ENCODE measurements around the gene TEX47.

Gene TEX47

DNA sequence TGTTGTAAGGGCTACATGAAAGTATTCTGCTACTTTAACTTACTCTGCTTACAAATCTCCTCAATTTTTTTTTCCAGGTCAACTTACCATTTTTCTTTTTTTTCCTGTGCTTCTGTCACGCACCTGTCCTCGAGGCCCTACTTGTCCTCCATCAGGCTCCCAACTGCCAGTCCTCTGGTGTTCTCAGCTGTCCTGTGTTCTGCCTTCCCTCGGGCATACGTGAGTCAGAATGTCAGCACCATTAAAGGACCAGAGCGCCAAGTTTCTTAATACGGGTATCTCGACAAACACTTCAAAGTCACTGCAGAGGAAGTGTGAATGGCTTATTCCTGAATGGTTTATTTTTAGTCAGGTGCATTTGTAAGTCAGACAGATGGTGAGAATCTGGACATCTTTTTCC, at the start of gene TEX47:
Gene TEX47 (minus strand): TSS at position 185 of the 400 bp plus-strand sequence. CDS start 795 bp downstream, outside the sequence.
- TF ChIP-seq CTCF (IDR thresholded peaks at IDR 0.05) = no peak

DNA sequence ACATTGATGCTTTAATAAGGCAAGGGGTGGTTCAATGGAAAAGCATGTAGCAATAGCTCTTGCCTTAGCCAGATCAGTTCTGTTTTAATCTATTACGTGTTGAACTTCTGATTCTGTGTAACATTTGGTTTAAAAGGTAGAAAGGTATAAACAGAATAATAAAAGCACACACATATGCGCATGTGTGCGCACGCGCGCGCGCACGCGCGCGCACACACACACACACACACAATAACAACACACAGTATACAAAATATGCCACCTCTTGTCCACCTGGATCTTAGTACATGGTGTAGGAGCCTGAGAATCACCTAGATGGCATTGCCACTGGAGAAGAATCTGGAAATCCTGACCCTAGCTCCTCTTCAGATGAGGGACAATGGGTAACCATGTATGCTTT, 49.6 kb upstream of the TEX47 start:
- no peak for TF ChIP-seq CTCF (IDR thresholded peaks at IDR 0.05)

DNA sequence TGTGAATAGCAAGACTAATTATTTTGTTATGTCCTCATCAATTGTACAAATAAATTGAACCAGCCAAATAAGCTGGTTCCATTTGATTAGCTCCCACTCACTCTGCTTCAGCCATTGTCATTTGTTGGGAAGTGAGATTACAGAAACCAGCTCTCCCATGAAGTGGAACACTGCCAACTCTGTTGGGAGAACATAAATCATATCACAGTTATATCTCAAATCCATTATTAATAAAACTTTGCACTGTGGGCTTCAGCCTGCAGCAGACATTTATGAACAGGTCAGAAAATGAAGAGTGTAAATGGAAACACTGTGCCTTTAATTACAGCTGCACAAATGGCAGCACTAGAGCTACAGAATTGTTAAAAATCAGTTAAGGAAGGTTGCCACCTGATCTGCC, 46.7 kb upstream of the TEX47 start:
- TF ChIP-seq CTCF (IDR thresholded peaks at IDR 0.05) = no peak

GRCh38 chr7:88835147-88835728, 39.7 kb upstream of the TEX47 start:
- TF ChIP-seq CTCF (IDR thresholded peaks at IDR 0.05) = peak; percentile 60

- no peak for TF ChIP-seq CTCF (IDR thresholded peaks at IDR 0.05)
Observed at GRCh38 chr7:88826222-88826621, 30.7 kb upstream of the TEX47 start.

GRCh38 chr7:88818552-88818951, 23.0 kb upstream of the TEX47 start:
- TF ChIP-seq CTCF (IDR thresholded peaks at IDR 0.05) = no peak

GRCh38 chr7:88806280-88807037, 10.9 kb upstream of the TEX47 start:
- no peak for TF ChIP-seq CTCF (IDR thresholded peaks at IDR 0.05)
